ENCODE results near the gene ANXA10.
A peak's percentile ranks its signal among the peaks of the same experiment; 100 is the strongest.

ANXA10 gene

DNA sequence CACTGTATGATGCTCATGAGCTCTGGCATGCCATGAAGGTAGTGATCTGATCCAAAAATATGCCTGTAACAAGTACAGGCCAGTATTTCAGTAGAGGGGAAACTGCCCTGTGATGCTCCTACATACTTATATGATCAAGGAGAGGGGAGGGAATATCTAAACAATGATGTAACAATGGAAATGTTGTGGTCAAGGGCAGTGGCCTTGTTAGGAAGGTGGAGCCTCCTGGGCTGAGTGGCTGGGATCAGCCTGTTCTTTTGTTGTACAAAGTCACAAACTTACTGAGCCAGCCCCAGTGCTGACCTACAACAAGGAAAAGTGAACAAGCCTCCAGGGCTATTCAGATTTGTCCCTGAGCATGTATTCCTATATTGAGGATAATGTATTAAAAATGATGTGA is 70.3 kb downstream of the ANXA10 start:
- peak; percentile 8 for DNase-seq (ENCODE audit: low spot score)
- TF ChIP-seq, protein P1, sequence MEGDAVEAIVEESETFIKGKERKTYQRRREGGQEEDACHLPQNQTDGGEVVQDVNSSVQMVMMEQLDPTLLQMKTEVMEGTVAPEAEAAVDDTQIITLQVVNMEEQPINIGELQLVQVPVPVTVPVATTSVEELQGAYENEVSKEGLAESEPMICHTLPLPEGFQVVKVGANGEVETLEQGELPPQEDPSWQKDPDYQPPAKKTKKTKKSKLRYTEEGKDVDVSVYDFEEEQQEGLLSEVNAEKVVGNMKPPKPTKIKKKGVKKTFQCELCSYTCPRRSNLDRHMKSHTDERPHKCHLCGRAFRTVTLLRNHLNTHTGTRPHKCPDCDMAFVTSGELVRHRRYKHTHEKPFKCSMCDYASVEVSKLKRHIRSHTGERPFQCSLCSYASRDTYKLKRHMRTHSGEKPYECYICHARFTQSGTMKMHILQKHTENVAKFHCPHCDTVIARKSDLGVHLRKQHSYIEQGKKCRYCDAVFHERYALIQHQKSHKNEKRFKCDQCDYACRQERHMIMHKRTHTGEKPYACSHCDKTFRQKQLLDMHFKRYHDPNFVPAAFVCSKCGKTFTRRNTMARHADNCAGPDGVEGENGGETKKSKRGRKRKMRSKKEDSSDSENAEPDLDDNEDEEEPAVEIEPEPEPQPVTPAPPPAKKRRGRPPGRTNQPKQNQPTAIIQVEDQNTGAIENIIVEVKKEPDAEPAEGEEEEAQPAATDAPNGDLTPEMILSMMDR (conservative IDR thresholded peaks at IDR 0.05; ENCODE audit: low read depth): no peak
- no peak overlapping the region for H3K27ac ChIP-seq
- ChIA-PET POLR2A (ENCODE audit: low non-redundant PET) (no interaction called here), CTCF (no interaction called here)

DNA sequence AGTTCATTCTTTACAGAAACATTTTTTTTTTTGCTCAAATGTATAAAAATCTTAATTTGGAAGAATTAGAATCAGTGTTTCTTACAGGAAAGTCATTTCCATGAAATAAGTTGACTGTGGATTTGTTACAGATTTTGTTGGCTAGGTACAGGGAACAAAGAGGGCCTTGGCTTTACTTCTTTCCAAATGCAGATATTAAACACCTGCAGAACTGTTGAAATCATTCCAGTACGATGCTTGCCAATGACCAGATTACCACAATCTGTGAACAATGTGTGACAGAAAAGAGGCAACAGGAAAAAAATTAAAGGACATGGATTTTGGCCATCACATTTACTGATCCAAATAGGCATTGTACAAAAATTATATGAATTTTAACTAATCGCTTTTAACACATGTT is 70.8 kb downstream of the ANXA10 start:
- ChIA-PET POLR2A (ENCODE audit: low non-redundant PET) (no interaction called here), CTCF (no interaction called here)
- DNase-seq (ENCODE audit: low spot score): no peak
- H3K27ac ChIP-seq: no peak overlapping the region
- TF ChIP-seq, protein P1 (conservative IDR thresholded peaks at IDR 0.05; ENCODE audit: low read depth): no peak

DNA sequence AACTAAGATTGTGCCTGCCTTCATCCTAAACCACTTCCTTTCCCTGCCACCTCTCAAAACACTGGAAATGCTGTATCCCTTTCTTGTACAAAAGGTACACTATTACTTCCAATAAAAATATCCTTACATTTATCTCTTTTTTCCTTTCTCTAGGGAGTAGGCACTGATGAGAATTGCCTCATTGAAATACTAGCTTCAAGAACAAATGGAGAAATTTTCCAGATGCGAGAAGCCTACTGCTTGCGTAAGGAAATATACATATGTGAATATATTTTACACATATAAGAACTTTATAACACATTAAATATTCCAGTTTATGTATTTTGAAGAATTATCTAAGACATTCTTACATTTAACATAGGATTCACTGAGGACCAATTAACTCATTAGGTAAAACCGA is 71.7 kb downstream of the ANXA10 start:
- TF ChIP-seq, protein P1 (conservative IDR thresholded peaks at IDR 0.05; ENCODE audit: low read depth): no peak
- H3K27ac ChIP-seq: no peak overlapping the region
- ChIA-PET CTCF (no interaction called here), POLR2A (ENCODE audit: low non-redundant PET) (no interaction called here)
- no peak for DNase-seq (ENCODE audit: low spot score)

DNA sequence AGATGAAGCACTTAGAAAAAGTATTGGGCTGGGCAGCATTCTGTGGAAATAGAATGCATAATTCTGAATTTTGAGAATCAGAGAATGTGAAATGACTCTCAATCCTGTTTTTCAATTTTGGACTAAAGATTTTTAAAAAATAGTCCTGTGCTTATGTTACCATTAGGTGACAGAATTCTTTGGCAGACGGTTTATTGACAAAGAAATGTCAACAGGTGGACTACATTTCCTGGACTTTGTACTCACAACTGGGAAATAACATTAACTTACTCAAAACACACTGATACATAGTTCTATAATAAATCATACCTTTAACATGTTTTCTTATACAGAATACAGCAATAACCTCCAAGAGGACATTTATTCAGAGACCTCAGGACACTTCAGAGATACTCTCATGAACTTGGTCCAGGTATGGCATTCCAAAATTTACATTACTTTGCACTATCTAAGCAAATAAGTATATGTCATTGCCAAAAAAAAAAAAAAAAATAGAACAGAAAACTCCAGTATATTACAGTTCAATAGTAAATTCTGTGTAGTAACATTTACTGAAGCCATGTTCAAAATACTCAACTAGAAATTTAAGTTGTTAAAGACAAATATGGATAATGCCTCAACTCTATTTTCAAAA is 72.7 kb downstream of the ANXA10 start:
- TF ChIP-seq, protein P1 (conservative IDR thresholded peaks at IDR 0.05; ENCODE audit: low read depth): no peak
- CTCF ChIA-PET: no interaction called here
- POLR2A ChIA-PET (ENCODE audit: low non-redundant PET): no interaction called here
- no peak for DNase-seq (ENCODE audit: low spot score)
- no peak overlapping the region for H3K27ac ChIP-seq

DNA sequence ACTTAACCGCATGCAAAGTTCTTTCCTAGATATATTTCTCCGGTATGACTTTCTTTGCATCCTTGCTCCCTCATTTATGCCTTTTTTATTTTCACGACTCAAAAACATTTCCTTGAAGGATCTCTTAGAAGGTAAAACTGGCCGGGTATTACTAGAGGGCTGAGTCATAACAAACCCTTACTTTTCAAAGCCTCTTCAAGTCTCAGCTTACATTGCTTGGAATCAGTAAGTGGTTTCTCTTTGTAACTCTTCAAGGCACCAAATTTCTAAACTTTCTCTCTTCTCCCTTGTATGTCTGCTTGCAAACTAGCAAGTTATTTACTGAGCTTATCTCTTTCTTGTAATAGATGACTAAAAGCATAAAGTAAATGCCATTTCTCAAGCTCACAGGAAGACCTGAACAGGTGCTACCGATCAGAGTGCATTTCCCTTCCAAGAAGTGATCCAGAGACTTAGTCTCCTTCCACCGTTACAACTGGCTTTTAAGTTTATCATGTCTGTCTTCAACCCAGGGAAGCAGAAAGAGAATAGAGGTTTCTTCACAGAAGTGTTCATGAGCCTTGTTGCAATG is 75.5 kb downstream of the ANXA10 start:
- CTCF ChIA-PET: interaction anchor here (0.6 to 1.3 kb wide), 3 partner anchors 14 to 300 kb away, joined by 3 to 7 read pairs (median 3); no protein-coding TSS in a partner anchor
- no peak overlapping the region for H3K27ac ChIP-seq
- POLR2A ChIA-PET (ENCODE audit: low non-redundant PET): no interaction called here
- no peak for DNase-seq (ENCODE audit: low spot score)
- TF ChIP-seq, protein P1 (conservative IDR thresholded peaks at IDR 0.05; ENCODE audit: low read depth): no peak

DNA sequence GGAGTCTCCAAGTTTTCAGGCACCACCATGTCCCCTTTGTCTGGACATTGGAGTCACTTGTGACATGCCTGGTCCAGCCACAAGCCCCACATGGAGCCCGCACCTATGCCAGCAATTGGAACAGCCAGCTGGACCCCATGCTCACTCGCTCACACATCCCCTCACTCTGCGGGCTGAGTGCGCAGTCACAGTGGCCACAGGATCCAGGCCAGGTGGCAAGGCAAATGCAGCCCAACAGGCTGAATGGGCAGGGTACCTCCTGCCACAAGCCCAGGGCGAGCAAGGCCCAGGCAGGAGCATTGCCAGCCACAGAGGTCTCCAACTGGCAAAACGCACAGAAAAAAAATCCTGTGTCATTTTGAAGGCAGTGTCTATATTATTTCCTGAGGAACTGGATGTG is 82.0 kb downstream of the ANXA10 start:
- DNase-seq (ENCODE audit: low spot score): no peak
- no peak overlapping the region for H3K27ac ChIP-seq
- ChIA-PET CTCF (no interaction called here), POLR2A (ENCODE audit: low non-redundant PET) (no interaction called here)
- TF ChIP-seq, protein P1 (conservative IDR thresholded peaks at IDR 0.05; ENCODE audit: low read depth): no peak

All from RWPE1 (cell line).